PFSK-1 (cell line): ENCODE results near the gene DNAJB8.

ENCODE experiments used
- FOXP2 ChIP-seq: optimal IDR thresholded peaks from 2 replicates; pipeline ENCODE3; 2011; ENCODE audit warnings: borderline replicate concordance, control low read depth, inconsistent platforms; ENCODE audit not compliant: insufficient read depth; ENCODE audit errors: extremely low read length, extremely low read depth
- POLR2AphosphoS5 ChIP-seq: IDR thresholded peaks from 2 replicates; pipeline ENCODE4 v1.6.1; 2012; ENCODE audit warnings: low read depth, mild to moderate bottlenecking, control low read depth, low read length, moderate library complexity
- REST ChIP-seq, 2 experiments: IDR thresholded peaks; 2 replicates each; pipeline versions ENCODE4 v1.6.1 to v1.8.0; 2011 to 2012; ENCODE audit warnings: low read depth in 2 of 2, low read length in 2 of 2, control low read depth in 1 of 2, inconsistent platforms in 1 of 2, mild to moderate bottlenecking in 1 of 2, moderate library complexity in 1 of 2; ENCODE audit not compliant: insufficient read depth in 1 of 2
- SIN3A ChIP-seq: IDR thresholded peaks from 2 replicates; pipeline ENCODE4 v1.6.1; 2012; ENCODE audit warnings: mild to moderate bottlenecking, low read length, moderate library complexity, borderline replicate concordance; ENCODE audit not compliant: insufficient read depth
- TAF1 ChIP-seq: IDR thresholded peaks from 2 replicates; pipeline ENCODE4 v1.6.1; 2012; ENCODE audit warnings: low read length, control low read depth, borderline replicate concordance; ENCODE audit not compliant: insufficient read depth

DNAJB8 gene

DNA sequence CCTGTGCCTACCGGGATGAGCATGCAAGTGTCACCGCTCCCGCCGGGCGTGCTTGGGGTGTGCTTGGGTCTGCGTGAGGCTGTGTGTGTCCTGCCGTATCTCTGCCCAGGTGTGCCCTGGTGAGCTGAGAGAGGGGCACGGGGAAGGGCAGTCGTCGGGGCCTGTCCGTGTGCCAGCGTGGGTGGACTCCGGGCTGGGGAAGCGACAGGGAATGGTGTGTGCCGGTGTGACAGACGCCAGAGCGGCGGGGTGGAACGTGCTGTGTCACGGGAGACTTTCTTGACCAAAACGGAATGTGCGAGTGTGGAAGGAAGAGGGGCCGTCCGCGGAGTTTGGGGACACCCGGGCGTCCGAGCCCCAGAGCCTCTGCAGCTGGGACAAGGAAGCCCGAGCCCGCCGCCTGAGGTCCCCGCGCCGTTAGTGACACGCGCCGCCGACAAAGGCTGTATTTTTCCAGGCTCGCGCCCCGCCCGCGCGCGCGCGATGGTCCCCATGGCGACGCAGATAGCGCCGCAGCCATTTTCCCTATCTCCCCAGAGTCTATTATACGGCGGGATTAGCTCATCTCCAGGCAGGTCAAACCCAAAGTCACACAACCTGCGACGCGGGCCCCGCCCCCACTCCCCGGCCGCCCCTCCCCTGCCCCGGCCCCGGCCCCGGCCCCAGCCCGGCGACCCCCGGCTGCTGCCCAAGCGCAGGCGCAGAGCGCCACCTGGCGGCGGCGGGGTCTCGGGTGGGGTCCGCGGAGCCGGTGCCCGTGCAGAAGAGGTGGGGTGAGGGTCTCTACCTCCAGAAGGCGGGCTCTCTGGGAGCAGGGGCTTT is 30.8 kb upstream of the DNAJB8 start:
- TF ChIP-seq POLR2AphosphoS5 (no peak), SIN3A (no peak)

DNA sequence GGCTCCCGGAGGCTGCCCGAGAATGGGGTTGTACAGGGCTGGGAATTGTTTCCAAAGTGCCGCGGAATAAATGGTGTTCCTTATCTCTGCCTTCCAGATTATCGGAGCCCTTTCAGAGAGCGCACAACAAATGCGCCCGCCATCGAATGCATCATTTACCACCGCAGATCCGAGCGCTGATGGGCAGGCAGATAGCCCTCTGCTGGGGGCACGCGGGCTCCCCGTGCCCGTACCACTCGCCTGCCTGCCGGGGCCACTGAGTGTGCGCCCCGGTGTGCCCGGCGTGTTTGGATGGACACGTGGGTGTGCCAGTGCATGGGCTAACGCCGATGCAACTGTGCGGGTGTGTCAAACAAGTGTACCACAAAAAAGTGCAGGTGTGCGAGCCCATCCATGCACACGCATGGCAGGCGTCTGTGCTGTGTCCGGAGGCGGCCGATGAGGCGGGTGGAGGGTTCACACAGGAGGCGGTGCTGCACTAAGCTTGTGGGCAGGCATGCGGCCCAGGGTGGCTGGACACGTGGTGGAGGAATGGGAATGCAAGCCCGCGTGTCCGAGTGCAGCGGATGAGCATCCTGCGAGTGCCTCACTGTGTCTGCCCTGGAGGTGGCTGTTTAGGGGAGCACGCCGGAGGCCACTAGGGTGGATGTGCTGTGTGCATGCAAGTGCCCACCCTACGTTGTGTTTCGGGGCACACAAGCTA is 30.1 kb upstream of the DNAJB8 start:
- TF ChIP-seq SIN3A (no peak), FOXP2 (no peak), TAF1 (no peak), POLR2AphosphoS5 (no peak), REST (IDR thresholded peaks at IDR 0.05; ENCODE audit: insufficient read depth in 1 of 2, low read depth in 2 of 2, low read length in 2 of 2) (no peak)

GRCh38 chr3:128496019-128496601 is 29.4 kb upstream of the DNAJB8 start:
- TF ChIP-seq TAF1 (no peak), REST (IDR thresholded peaks at IDR 0.05; ENCODE audit: insufficient read depth in 1 of 2, low read depth in 2 of 2, low read length in 2 of 2) (no peak), POLR2AphosphoS5 (no peak), SIN3A (no peak), FOXP2 (no peak)

GRCh38 chr3:128495435-128495970 is 28.8 kb upstream of the DNAJB8 start:
- TF ChIP-seq REST (IDR thresholded peaks at IDR 0.05; ENCODE audit: insufficient read depth in 1 of 2, low read depth in 2 of 2, low read length in 2 of 2) (no peak), TAF1 (no peak), POLR2AphosphoS5 (no peak), SIN3A (no peak), FOXP2 (no peak)

- TF ChIP-seq SIN3A (no peak), REST (IDR thresholded peaks at IDR 0.05; ENCODE audit: insufficient read depth in 1 of 2, low read depth in 2 of 2, low read length in 2 of 2) (no peak), POLR2AphosphoS5 (no peak), FOXP2 (no peak), TAF1 (no peak)
Measured at GRCh38 chr3:128494367-128494650, 27.6 kb upstream of the DNAJB8 start.
